HepG2 (cell line): ENCODE measurements around the gene NXN. TPM values are rescaled to one million over a fixed set of nuclear protein-coding genes. Genes with fewer than 3 reads are reported as not detected.

Source experiments
- AFF4 ChIP-seq: sonication (generic); formaldehyde crosslinking; IDR thresholded peaks from 2 replicates; pipeline ENCODE4 v1.4.0; 2020; ENCODE audit warnings: missing genetic modification reagents
- BRD4 ChIP-seq: sonication (generic); formaldehyde crosslinking; IDR thresholded peaks from 2 replicates; pipeline ENCODE4 v1.4.0; 2020; ENCODE audit warnings: missing genetic modification reagents
- CREM ChIP-seq, 2 experiments: sonication (generic) in 1 of 2; formaldehyde crosslinking in 1 of 2; IDR thresholded peaks; 2 replicates each; pipeline versions ENCODE4 v1.4.0 to v1.6.1; 2016 to 2020; ENCODE audit warnings: antibody characterized with exemption in 1 of 2, mild to moderate bottlenecking in 1 of 2, missing genetic modification reagents in 1 of 2
- FOSL2 ChIP-seq: sonication (generic); formaldehyde crosslinking; IDR thresholded peaks from 2 replicates; pipeline ENCODE4 v1.4.0; 2020; ENCODE audit warnings: missing genetic modification reagents
- GPN1 ChIP-seq: sonication (generic); formaldehyde crosslinking; IDR thresholded peaks from 2 replicates; pipeline ENCODE4 v1.5.1; 2020; ENCODE audit warnings: missing genetic modification reagents, borderline replicate concordance
- MAFG ChIP-seq: sonication (generic); formaldehyde crosslinking; IDR thresholded peaks from 2 replicates; pipeline ENCODE4 v1.5.1; 2020; ENCODE audit warnings: mild to moderate bottlenecking, missing genetic modification reagents
- MAZ ChIP-seq, 2 experiments: sonication (generic) in 1 of 2; formaldehyde crosslinking in 1 of 2; IDR thresholded peaks; 2 replicates each; pipeline versions ENCODE4 v1.5.0 to v1.6.1; 2012 to 2020; ENCODE audit warnings: low read depth in 2 of 2, mild to moderate bottlenecking in 2 of 2, borderline replicate concordance in 1 of 2, improper control_type of control experiment in 1 of 2, low read length in 1 of 2, missing genetic modification reagents in 1 of 2, moderate library complexity in 1 of 2
- MYNN ChIP-seq: sonication (generic); formaldehyde crosslinking; IDR thresholded peaks from 2 replicates; pipeline ENCODE4 v1.4.0; 2020; ENCODE audit warnings: mild to moderate bottlenecking, low read depth, missing genetic modification reagents
- PRDM15 ChIP-seq: sonication (generic); formaldehyde crosslinking; IDR thresholded peaks from 2 replicates; pipeline ENCODE4 v1.4.0; 2020; ENCODE audit warnings: missing genetic modification reagents
- SOX6 ChIP-seq, 2 experiments: fragments of 450-650 bp in 1 of 2; sonication (generic) in 1 of 2; formaldehyde crosslinking in 1 of 2; IDR thresholded peaks; 2 replicates each; pipeline versions ENCODE4 v1.4.0 to v1.6.1; 2017 to 2020; ENCODE audit warnings: antibody characterized with exemption in 1 of 2, mild to moderate bottlenecking in 1 of 2, missing genetic modification reagents in 1 of 2
- SRY ChIP-seq: sonication (generic); formaldehyde crosslinking; IDR thresholded peaks from 2 replicates; pipeline ENCODE4 v1.8.0; 2022; ENCODE audit warnings: mild to moderate bottlenecking, missing genetic modification reagents
- THAP9 ChIP-seq: sonication (generic); formaldehyde crosslinking; IDR thresholded peaks from 2 replicates; pipeline ENCODE4; 2020; ENCODE audit warnings: missing genetic modification reagents, mild to moderate bottlenecking, borderline replicate concordance
- ZBTB3 ChIP-seq: sonication (generic); formaldehyde crosslinking; IDR thresholded peaks from 2 replicates; pipeline ENCODE4 v1.4.0; 2020; ENCODE audit warnings: low read depth, mild to moderate bottlenecking, moderate library complexity, missing genetic modification reagents, borderline replicate concordance
- ZBTB7B ChIP-seq: sonication (generic); formaldehyde crosslinking; IDR thresholded peaks from 2 replicates; pipeline ENCODE4 v1.4.0; 2020; ENCODE audit warnings: missing genetic modification reagents
- ZNF235 ChIP-seq: sonication (generic); formaldehyde crosslinking; IDR thresholded peaks from 2 replicates; pipeline ENCODE4 v1.8.1; 2023; ENCODE audit warnings: mild to moderate bottlenecking, missing genetic modification reagents, borderline replicate concordance
- ZNF558 ChIP-seq: sonication (generic); formaldehyde crosslinking; IDR thresholded peaks from 2 replicates; pipeline ENCODE4 v1.9.0; 2022; ENCODE audit warnings: mild to moderate bottlenecking, missing genetic modification reagents, borderline replicate concordance
- polyA plus RNA-seq, 8 experiments: library from polyadenylated mRNA; depleted of rRNA in 3 of 8; stranded (reverse) in 7 of 8; unstranded in 1 of 8; fragments of >200 nt; fragmentation: Illumina TruSeq in 4 of 8; extraction: Trizol in 4 of 8; gene quantifications; 2 replicates each; pipeline versions ENCODE4 v1.2.1 to v1.2.3, GENCODE V29; 2011 to 2016; ENCODE audit warnings: low read depth in 4 of 8, missing spikeins in 1 of 8, mixed read lengths in 1 of 8; ENCODE audit not compliant: insufficient read depth in 1 of 8
- total RNA-seq, 5 experiments: library from RNA; depleted of rRNA; stranded (reverse); fragments of >200 nt; fragmentation: Illumina TruSeq; extraction: Trizol; gene quantifications; 2 replicates each; pipeline ENCODE4 v1.2.3, GENCODE V29; 2016; ENCODE audit warnings: low read depth in 1 of 5

NXN gene
- total and polyA plus RNA-seq, 2 of the 13 experiments (the other 11 are each of a cell fraction or from before 2014, with no cell fraction given): 22.2 to 24.3 TPM

DNA sequence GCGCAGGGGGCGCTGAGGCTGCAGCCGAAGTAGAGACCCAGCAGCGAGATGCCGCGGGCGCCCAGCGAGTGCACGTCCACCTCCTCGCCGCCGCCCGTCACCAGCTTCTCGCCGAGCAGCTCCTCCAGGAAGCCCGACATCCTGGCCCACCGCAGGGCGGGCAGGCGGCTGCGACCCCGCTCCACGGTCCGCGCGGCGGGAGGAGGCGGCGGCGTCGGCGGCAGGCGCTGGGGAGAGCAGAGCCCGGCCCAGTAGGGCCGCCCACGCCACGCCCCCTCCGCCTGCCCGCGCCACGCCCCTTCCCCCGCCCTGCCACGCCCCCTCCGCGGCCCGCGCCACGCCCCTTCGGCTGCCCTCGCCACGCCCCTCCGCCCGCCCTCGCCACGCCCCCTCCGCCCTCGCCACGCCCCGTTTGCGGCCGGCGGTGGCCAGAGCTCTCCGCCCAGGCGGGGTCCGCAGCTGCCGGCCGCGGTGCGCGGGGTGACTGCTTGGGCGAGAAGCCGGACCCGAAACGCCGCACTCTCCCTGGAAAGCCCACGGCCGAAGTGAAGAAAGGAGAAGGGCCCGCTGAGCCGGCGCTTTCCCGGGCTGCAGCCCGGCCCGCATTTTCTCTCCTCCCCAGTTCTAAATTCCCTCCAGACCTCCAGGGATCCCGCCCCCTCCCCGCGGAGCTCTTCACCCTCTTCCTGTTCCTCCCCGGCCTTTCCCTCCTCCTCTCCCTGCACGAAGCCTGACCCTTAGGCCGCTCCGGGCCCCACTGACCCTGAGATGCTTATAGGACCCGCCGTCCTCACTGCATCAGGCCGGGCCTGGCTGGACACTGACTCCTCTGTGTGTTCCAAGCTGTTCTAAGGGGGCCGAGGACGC, at the start of gene NXN (continued):
- TF ChIP-seq SOX6 (IDR thresholded peaks at IDR 0.05): no peak
- peak; percentile 36 for TF ChIP-seq SOX6 (CRISPR knock-in tag; IDR thresholded peaks at IDR 0.05)
- TF ChIP-seq CREM (IDR thresholded peaks at IDR 0.05): no peak
- no peak for TF ChIP-seq CREM (CRISPR knock-in tag; IDR thresholded peaks at IDR 0.05)
- no peak for TF ChIP-seq MAZ (IDR thresholded peaks at IDR 0.05; ENCODE audit: borderline replicate concordance, low read depth, low read length)
- TF ChIP-seq MAZ (CRISPR knock-in tag; IDR thresholded peaks at IDR 0.05; ENCODE audit: low read depth): peak; percentile 57; the same call in 1 of the 2 replicates
- no peak for TF ChIP-seq GPN1
- no peak for TF ChIP-seq PRDM15
- TF ChIP-seq ZNF558: peak; percentile 93; the same call in 1 of the 2 replicates
- TF ChIP-seq BRD4 (CRISPR knock-in tag): no peak
- peak; percentile 51; the same call in 1 of the 2 replicates for TF ChIP-seq ZBTB7B (CRISPR knock-in tag)
- TF ChIP-seq AFF4: no peak
- 0 out of 2 replicates have a peak, but pooled peaks have one; percentile 40 for TF ChIP-seq ZNF235 (CRISPR knock-in tag)
- no peak for TF ChIP-seq ZBTB3 (CRISPR knock-in tag)
- TF ChIP-seq MAFG: no peak
- no peak for TF ChIP-seq FOSL2 (CRISPR knock-in tag)
- TF ChIP-seq MYNN (CRISPR knock-in tag): no peak
- TF ChIP-seq SRY (CRISPR knock-in tag): peak; percentile 40; the same call in 1 of the 2 replicates
- TF ChIP-seq THAP9 (CRISPR knock-in tag): no peak
